Suppressor macrophage treated with lipopolysaccharide for 4 hours (primary cell): ENCODE measurements around the gene HIVEP2.

Experiments
- DNase-seq: peaks from one replicate; pipeline ENCODE4 v3.0.0-alpha.2; 2020

HIVEP2 gene

GRCh38 chr6:142810952-142811514 is 133.9 kb downstream of the HIVEP2 start:
- no peak for DNase-seq

GRCh38 chr6:142809947-142810346 is 135.0 kb downstream of the HIVEP2 start:
- no peak for DNase-seq

- DNase-seq, result no peak
These were observed 136.4 kb downstream of the HIVEP2 start for GRCh38 chr6:142808405-142809061.

GRCh38 chr6:142805042-142805441 is 139.9 kb downstream of the HIVEP2 start:
- no peak for DNase-seq

GRCh38 chr6:142804490-142804889 is 140.5 kb downstream of the HIVEP2 start:
- no peak for DNase-seq

GRCh38 chr6:142803495-142804058 is 141.4 kb downstream of the HIVEP2 start:
- no peak for DNase-seq

GRCh38 chr6:142803032-142803431 is 141.9 kb downstream of the HIVEP2 start:
- no peak for DNase-seq

- DNase-seq, result peak; percentile 78
These were observed 142.9 kb downstream of the HIVEP2 start for GRCh38 chr6:142802124-142802523.

- no peak for DNase-seq
These were observed 144.7 kb downstream of the HIVEP2 start for GRCh38 chr6:142800240-142800639.

GRCh38 chr6:142799639-142800038 is 145.3 kb downstream of the HIVEP2 start:
- no peak for DNase-seq

GRCh38 chr6:142797159-142797558 is 147.8 kb downstream of the HIVEP2 start:
- no peak for DNase-seq

GRCh38 chr6:142796571-142796970 is 148.4 kb downstream of the HIVEP2 start:
- peak; percentile 82 for DNase-seq

- DNase-seq, result no peak
These were observed 149.0 kb downstream of the HIVEP2 start for GRCh38 chr6:142796024-142796423.

GRCh38 chr6:142794424-142794823 is 150.6 kb downstream of the HIVEP2 start:
- no peak for DNase-seq

GRCh38 chr6:142790257-142790656 is 154.7 kb downstream of the HIVEP2 start:
- DNase-seq, result no peak

- DNase-seq, result no peak
These were observed 157.6 kb downstream of the HIVEP2 start for GRCh38 chr6:142787422-142787821.

GRCh38 chr6:142786476-142786875 is 158.5 kb downstream of the HIVEP2 start:
- no peak for DNase-seq

- DNase-seq, result peak; percentile 90
These were observed 160.6 kb downstream of the HIVEP2 start for GRCh38 chr6:142784344-142784743.

- no peak for DNase-seq
These were observed 161.5 kb downstream of the HIVEP2 start for GRCh38 chr6:142783499-142783898.

- DNase-seq, result no peak
These were observed 163.8 kb downstream of the HIVEP2 start for GRCh38 chr6:142781129-142781528.

GRCh38 chr6:142773859-142774648 is 170.9 kb downstream of the HIVEP2 start:
- no peak for DNase-seq

- no peak for DNase-seq
These were observed 171.7 kb downstream of the HIVEP2 start for GRCh38 chr6:142773324-142773723.

- no peak for DNase-seq
These were observed 173.8 kb downstream of the HIVEP2 start for GRCh38 chr6:142771162-142771561.

- no peak for DNase-seq
These were observed 179.7 kb downstream of the HIVEP2 start for GRCh38 chr6:142765306-142765705.
